OCI-LY7 (cell line): ENCODE measurements around the gene OSBPL3.

ENCODE experiments used
- EZH2phosphoT487 ChIP-seq: fragments of 200-600 bp; sonication (generic); IDR thresholded peaks from 2 replicates; pipeline ENCODE4 v1.6.1; 2018; ENCODE audit warnings: low read depth, borderline replicate concordance, mild to moderate bottlenecking, mixed run types, antibody characterized with exemption, low read length, moderate library complexity, mixed read lengths
- TF ChIP-seq, protein P1 (sequence below): fragments of 200-600 bp; sonication (generic); conservative IDR thresholded peaks from 2 replicates; pipeline ENCODE4 v1.5.1; 2014; ENCODE audit warnings: mild to moderate bottlenecking, antibody characterized with exemption, low read length, moderate library complexity, mixed read lengths

DNA sequence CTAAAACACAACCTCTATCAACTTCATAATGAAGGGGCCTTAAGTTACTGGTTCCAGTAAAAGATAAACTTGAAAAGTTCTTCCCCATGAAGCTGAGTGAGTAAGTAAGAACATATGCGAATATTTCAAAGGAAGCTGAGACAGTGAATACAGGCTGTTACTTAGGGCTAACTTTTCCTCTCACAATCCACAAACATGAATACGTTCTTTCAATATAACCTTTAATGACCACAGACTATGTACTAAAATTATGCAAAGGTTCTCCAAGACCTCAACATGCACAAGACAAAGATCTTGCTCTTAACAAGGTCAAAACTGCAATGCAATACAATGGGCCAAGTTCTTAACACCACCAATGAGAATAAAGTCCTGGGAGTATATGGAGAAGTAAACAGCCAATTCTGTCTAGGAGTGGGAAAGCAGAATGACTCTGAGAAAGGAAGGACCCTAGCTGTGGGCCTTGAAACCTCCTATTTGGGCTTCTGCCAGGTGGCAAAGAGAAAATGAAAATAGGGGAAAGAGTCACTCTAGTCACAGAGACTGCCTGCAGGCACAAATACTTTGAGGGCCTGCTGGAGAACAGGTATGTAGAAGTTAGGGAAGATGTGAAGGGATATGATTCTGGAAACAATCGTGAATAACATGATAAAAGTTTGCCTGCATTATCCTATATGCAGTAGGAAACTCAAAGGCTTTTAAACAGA, 43.7 kb downstream of the OSBPL3 start:
- TF ChIP-seq, protein P1, sequence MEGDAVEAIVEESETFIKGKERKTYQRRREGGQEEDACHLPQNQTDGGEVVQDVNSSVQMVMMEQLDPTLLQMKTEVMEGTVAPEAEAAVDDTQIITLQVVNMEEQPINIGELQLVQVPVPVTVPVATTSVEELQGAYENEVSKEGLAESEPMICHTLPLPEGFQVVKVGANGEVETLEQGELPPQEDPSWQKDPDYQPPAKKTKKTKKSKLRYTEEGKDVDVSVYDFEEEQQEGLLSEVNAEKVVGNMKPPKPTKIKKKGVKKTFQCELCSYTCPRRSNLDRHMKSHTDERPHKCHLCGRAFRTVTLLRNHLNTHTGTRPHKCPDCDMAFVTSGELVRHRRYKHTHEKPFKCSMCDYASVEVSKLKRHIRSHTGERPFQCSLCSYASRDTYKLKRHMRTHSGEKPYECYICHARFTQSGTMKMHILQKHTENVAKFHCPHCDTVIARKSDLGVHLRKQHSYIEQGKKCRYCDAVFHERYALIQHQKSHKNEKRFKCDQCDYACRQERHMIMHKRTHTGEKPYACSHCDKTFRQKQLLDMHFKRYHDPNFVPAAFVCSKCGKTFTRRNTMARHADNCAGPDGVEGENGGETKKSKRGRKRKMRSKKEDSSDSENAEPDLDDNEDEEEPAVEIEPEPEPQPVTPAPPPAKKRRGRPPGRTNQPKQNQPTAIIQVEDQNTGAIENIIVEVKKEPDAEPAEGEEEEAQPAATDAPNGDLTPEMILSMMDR, result no peak
- TF ChIP-seq EZH2phosphoT487, result no peak
